Ishikawa (cell line): Measurements from ENCODE around the gene GGCX.
A peak's percentile ranks its signal among the peaks of the same experiment; 100 is the strongest.

Experiments used
- CEBPB ChIP-seq: IDR thresholded peaks from 2 replicates; pipeline ENCODE4 v1.6.1; 2012
- CREB1 ChIP-seq: IDR thresholded peaks from 2 replicates; pipeline ENCODE4 v1.6.1; 2012; ENCODE audit warnings: low read depth
- EGR1 ChIP-seq: IDR thresholded peaks from 2 replicates; pipeline ENCODE4 v1.6.1; 2012
- EP300 ChIP-seq: IDR thresholded peaks from 2 replicates; pipeline ENCODE4 v1.6.1; 2012; ENCODE audit warnings: borderline replicate concordance
- FOXM1 ChIP-seq: IDR thresholded peaks from 2 replicates; pipeline ENCODE4 v1.6.1; 2012; ENCODE audit warnings: low read depth, borderline replicate concordance
- NFIC ChIP-seq: IDR thresholded peaks from 2 replicates; pipeline ENCODE4 v1.6.1; 2012
- RAD21 ChIP-seq: IDR thresholded peaks from 2 replicates; pipeline ENCODE4 v1.6.1; 2012; ENCODE audit warnings: low read depth
- TAF1 ChIP-seq: IDR thresholded peaks from 2 replicates; pipeline ENCODE4 v1.6.1; 2012; ENCODE audit warnings: low read depth, mild to moderate bottlenecking
- TCF12 ChIP-seq: IDR thresholded peaks from 2 replicates; pipeline ENCODE4 v1.6.1; 2012; ENCODE audit warnings: low read depth
- TEAD4 ChIP-seq: IDR thresholded peaks from 2 replicates; pipeline ENCODE4 v1.6.1; 2012
- YY1 ChIP-seq: IDR thresholded peaks from 2 replicates; pipeline ENCODE4 v1.6.1; 2012; ENCODE audit warnings: low read depth
- ZBTB7A ChIP-seq: IDR thresholded peaks from 2 replicates; pipeline ENCODE4 v1.6.1; 2012; ENCODE audit warnings: low read depth
- TF ChIP-seq, protein P1 (sequence below): IDR thresholded peaks from 2 replicates; pipeline ENCODE4 v1.6.1; 2012
- TF ChIP-seq, protein P2 (sequence below): IDR thresholded peaks from 2 replicates; pipeline ENCODE4 v1.6.1; 2012; ENCODE audit warnings: low read depth, mild to moderate bottlenecking
- TF ChIP-seq, protein P3 (sequence below): IDR thresholded peaks from 2 replicates; pipeline ENCODE4 v1.6.1; 2012

GGCX gene

DNA sequence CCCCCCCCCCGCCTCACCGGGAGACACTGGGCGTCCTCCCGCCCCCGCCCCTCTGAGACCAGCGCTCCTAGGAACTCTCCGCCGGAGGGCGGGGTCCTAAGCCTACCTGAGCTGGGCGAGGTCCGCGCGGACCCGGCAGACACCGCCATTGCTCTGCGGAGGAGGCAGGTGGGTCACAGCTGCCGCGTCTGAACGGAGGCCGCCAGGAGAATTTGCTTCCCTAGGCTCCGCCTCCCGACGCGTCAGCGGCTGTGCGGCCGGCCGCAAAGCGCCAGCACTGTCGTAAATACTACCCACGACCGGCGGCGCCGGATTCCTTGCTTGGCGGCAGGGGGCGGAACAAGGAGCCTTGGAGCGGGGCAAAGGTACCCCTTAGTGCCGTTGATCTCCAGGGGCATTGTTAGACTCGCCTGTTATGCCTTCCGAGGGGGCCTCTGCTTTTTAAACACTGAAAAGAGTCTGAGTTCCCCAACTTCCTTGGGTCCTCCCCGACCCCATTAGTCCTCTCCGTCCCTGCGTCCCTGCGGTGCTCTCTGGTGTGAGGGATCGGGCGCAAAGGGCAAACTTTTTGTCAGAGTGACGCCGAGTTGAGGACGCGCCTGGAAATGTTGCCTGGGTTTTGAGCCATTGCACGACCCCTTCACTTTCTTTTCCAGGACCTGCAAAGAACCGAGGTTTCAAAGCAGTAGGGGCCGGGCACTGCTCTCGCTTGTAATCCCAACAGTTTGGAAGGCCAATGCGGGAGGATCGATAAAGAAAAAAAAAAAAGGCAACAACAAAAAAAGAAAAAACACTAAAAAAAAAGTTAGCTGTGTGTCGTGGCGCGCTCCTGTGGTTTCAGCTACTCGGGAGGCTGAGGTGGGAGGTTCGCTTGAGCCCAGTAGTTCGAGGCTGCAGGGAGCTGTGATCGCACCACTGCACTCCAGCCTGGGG is at the start of gene GGCX:
Gene GGCX (minus strand): TSS at position 214 of the 933 bp plus-strand sequence. CDS start 65 bp downstream, at position 149.
- TF ChIP-seq, protein P1, sequence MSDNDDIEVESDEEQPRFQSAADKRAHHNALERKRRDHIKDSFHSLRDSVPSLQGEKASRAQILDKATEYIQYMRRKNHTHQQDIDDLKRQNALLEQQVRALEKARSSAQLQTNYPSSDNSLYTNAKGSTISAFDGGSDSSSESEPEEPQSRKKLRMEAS: peak; percentile 71
- TF ChIP-seq, protein P2, sequence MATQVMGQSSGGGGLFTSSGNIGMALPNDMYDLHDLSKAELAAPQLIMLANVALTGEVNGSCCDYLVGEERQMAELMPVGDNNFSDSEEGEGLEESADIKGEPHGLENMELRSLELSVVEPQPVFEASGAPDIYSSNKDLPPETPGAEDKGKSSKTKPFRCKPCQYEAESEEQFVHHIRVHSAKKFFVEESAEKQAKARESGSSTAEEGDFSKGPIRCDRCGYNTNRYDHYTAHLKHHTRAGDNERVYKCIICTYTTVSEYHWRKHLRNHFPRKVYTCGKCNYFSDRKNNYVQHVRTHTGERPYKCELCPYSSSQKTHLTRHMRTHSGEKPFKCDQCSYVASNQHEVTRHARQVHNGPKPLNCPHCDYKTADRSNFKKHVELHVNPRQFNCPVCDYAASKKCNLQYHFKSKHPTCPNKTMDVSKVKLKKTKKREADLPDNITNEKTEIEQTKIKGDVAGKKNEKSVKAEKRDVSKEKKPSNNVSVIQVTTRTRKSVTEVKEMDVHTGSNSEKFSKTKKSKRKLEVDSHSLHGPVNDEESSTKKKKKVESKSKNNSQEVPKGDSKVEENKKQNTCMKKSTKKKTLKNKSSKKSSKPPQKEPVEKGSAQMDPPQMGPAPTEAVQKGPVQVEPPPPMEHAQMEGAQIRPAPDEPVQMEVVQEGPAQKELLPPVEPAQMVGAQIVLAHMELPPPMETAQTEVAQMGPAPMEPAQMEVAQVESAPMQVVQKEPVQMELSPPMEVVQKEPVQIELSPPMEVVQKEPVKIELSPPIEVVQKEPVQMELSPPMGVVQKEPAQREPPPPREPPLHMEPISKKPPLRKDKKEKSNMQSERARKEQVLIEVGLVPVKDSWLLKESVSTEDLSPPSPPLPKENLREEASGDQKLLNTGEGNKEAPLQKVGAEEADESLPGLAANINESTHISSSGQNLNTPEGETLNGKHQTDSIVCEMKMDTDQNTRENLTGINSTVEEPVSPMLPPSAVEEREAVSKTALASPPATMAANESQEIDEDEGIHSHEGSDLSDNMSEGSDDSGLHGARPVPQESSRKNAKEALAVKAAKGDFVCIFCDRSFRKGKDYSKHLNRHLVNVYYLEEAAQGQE: no peak
- TF ChIP-seq YY1: peak; percentile 89
- TF ChIP-seq CEBPB: no peak
- TF ChIP-seq EP300: peak; percentile 29; the same call in 1 of the 2 replicates
- peak; percentile 68 for TF ChIP-seq EGR1
- TF ChIP-seq, protein P3, sequence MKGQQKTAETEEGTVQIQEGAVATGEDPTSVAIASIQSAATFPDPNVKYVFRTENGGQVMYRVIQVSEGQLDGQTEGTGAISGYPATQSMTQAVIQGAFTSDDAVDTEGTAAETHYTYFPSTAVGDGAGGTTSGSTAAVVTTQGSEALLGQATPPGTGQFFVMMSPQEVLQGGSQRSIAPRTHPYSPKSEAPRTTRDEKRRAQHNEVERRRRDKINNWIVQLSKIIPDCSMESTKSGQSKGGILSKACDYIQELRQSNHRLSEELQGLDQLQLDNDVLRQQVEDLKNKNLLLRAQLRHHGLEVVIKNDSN: peak; percentile 30; the same call in 1 of the 2 replicates
- no peak for TF ChIP-seq FOXM1
- TF ChIP-seq RAD21: no peak
- no peak for TF ChIP-seq TCF12
- peak; percentile 34 for TF ChIP-seq NFIC
- TF ChIP-seq ZBTB7A: no peak
- peak; percentile 97 for TF ChIP-seq TAF1
- peak; percentile 86 for TF ChIP-seq CREB1
- TF ChIP-seq TEAD4: peak; percentile 66

DNA sequence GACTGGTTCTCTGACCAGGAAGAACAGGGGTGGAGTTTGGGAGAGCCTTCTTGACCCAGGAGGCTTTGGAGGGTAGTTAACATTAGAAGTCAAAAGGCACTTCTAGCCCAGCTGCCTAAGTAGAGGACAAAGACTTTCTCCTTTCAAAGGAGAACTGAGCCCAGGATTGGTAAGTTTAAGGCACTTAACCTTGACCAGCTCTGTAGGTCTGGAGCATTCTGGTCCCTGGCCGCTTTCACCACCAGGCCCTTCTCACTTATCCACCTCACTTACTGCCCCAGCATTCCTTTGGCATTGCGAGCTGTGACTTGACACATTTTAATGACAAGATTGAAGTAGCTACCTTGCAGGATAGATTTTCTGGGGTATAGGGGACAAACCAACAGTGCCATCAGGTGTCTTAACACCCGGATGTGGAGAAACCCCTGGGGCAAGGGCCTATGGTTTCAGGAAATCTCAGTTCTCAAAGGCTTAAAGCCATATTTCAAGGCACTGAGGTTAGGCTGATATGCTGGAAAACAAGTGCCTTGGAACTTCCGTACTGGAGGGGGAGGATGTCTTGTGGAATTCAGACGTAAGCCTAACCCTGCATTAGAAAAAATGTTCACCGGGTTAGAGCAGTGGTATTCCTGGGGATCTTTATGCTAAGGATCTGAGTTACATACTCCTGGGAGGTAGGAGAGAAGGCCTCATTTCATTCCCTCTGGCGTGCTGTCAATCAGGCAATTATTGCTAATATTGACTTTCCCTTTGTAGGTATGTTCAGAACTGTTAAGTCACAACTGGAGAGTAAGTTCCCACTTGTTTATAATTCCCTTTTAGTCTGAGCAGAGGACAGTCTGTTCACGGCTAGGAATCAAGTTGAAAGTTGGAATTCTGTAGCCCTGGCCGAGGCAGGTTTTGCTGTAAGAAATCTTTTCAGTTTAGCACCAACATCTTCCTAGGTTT is 46.2 kb upstream of the GGCX start:
- TF ChIP-seq, protein P3: no peak
- TF ChIP-seq CEBPB (no peak), TCF12 (no peak), RAD21 (no peak)

GRCh38 chr2:85606116-85606455 is 44.8 kb upstream of the GGCX start:
- TF ChIP-seq EP300: no peak

- TF ChIP-seq FOXM1 (no peak), CEBPB (no peak), TCF12 (no peak), TEAD4 (no peak), RAD21 (no peak), EP300 (no peak), TAF1 (no peak), CREB1 (no peak)
- TF ChIP-seq, protein P2: no peak
- TF ChIP-seq, protein P3: no peak
Measured at GRCh38 chr2:85605406-85606115, 44.3 kb upstream of the GGCX start.
